PC-3 (cell line): ENCODE results near the gene LOXHD1. TPM values are rescaled to one million over a fixed set of nuclear protein-coding genes. Genes with fewer than 3 reads are reported as not detected.

Experiments
- ATAC-seq: fragments of 200-7000 bp; cut with Tn5 transposase; 2 replicates; pipeline ENCODE4 v1.9.1; 2020; ENCODE audit warnings: mild to moderate bottlenecking, moderate library complexity
- BruUV-seq: library from RNA; stranded (reverse); fragments of 400-500 nt; replicated peaks from 2 replicates; lab custom pipeline; 2021; lab: Mats Ljungman, UMichigan
- CTCF ChIA-PET: fragments of 300-600 bp; sonication (Branson Sonifier 250); formaldehyde crosslinking; loops from one replicate; lab custom pipeline; 2022; ENCODE audit warnings: antibody characterized with exemption; lab: Charles Lee
- POLR2A ChIA-PET: fragments of 300-600 bp; sonication (Branson Sonifier 250); formaldehyde crosslinking; loops from one replicate; lab custom pipeline; 2022; ENCODE audit warnings: antibody characterized with exemption; ENCODE audit not compliant: unreplicated experiment; lab: Charles Lee
- DNase-seq: peaks from one replicate; pipeline ENCODE4 v3.0.0-alpha.2; 2015
- H2AFZ ChIP-seq: fragments of 300-600 bp; sonication (generic); 2 replicates; pipeline ENCODE4 v1.6.0; 2016; ENCODE audit warnings: antibody characterized with exemption, low read length
- H3F3A ChIP-seq: fragments of 300-600 bp; sonication (generic); one replicate; pipeline ENCODE4 v1.6.0; 2017; ENCODE audit warnings: antibody characterized with exemption, low read length, control low read depth, mild to moderate bottlenecking; ENCODE audit not compliant: unreplicated experiment
- H3K27ac ChIP-seq: fragments of 300-600 bp; sonication (generic); 2 replicates; pipeline ENCODE4 v1.5.1; 2016; ENCODE audit warnings: mild to moderate bottlenecking, low read length
- H3K27me3 ChIP-seq: fragments of 300-600 bp; sonication (generic); 2 replicates; pipeline ENCODE4 v1.6.1; 2016; ENCODE audit warnings: low read length, mixed read lengths
- H3K36me3 ChIP-seq: fragments of 300-600 bp; sonication (generic); 2 replicates; pipeline ENCODE4 v1.6.1; 2016; ENCODE audit warnings: low read depth, mixed run types, low read length, mixed read lengths
- H3K4me1 ChIP-seq: fragments of 300-600 bp; sonication (generic); 2 replicates; pipeline ENCODE4 v1.5.1; 2016; ENCODE audit warnings: low read length; ENCODE audit not compliant: insufficient read depth
- H3K4me2 ChIP-seq: fragments of 300-600 bp; sonication (generic); 2 replicates; pipeline ENCODE4 v1.6.0; 2016; ENCODE audit warnings: low read length
- H3K4me3 ChIP-seq: fragments of 300-600 bp; sonication (generic); 2 replicates; pipeline ENCODE4 v1.5.1; 2016; ENCODE audit warnings: mild to moderate bottlenecking, low read length, mixed read lengths
- H3K79me2 ChIP-seq: fragments of 300-600 bp; sonication (generic); 2 replicates; pipeline ENCODE4 v1.6.1; 2017; ENCODE audit warnings: low read length, mixed read lengths
- H3K9ac ChIP-seq: fragments of 300-600 bp; sonication (generic); 2 replicates; pipeline ENCODE4 v1.6.0; 2016; ENCODE audit warnings: mild to moderate bottlenecking, low read length
- H3K9me2 ChIP-seq: fragments of 300-600 bp; sonication (generic); replicated peaks from 2 replicates; pipeline ENCODE4 v1.6.1; 2016; ENCODE audit warnings: mixed run types, low read length, mixed read lengths
- H3K9me3 ChIP-seq: fragments of 300-600 bp; sonication (generic); 2 replicates; pipeline ENCODE4 v1.6.1; 2016; ENCODE audit warnings: low read length, mixed read lengths
- H4K20me1 ChIP-seq: fragments of 300-600 bp; sonication (generic); 2 replicates; pipeline ENCODE4 v1.6.1; 2016; ENCODE audit warnings: low read length, mixed read lengths
- CTCF ChIP-seq: fragments of 300-600 bp; sonication (generic); conservative IDR thresholded peaks from 2 replicates; pipeline ENCODE4 v1.5.1; 2017; ENCODE audit warnings: antibody characterized with exemption, low read depth, mild to moderate bottlenecking, low read length
- EZH2 ChIP-seq: fragments of 300-600 bp; sonication (generic); IDR thresholded peaks from one replicate; pipeline ENCODE4 v1.6.1; 2017; ENCODE audit warnings: antibody characterized with exemption, mild to moderate bottlenecking, low read length; ENCODE audit not compliant: unreplicated experiment
- EZH2phosphoT487 ChIP-seq: fragments of 300-600 bp; sonication (generic); IDR thresholded peaks from 2 replicates; pipeline ENCODE4 v1.6.1; 2018; ENCODE audit warnings: mild to moderate bottlenecking, antibody characterized with exemption, low read length, borderline replicate concordance
- intact Hi-C: fragments of 100-400 bp; cut with micrococcal nuclease; formaldehyde crosslinking; loops from 2 replicates; pipeline ENCODE4 v1.9.0; 2023
- total RNA-seq: library from RNA; depleted of rRNA; stranded (reverse); fragments of >200 nt; gene quantifications from 2 replicates; pipeline ENCODE4 v1.2.3, GENCODE V29; 2014

LOXHD1 gene
- total RNA-seq, 1 experiment from 2014 or later = not detected

GRCh38 chr18:46574000-46574742 lies 82.8 kb downstream of the LOXHD1 start:
- intact Hi-C loops = no loop called here
- no peaks in the 10 kb centered on the region for H3K79me2 ChIP-seq
- no peak overlapping the region for H2AFZ ChIP-seq
- no peak for ATAC-seq
- H3K9me2 ChIP-seq = no peaks in the 10 kb centered on the region
- no peaks in the 10 kb centered on the region for H4K20me1 ChIP-seq
- BruUV-seq = no TSS peak
- TF ChIP-seq EZH2 = no peak
- no peak for TF ChIP-seq CTCF
- TF ChIP-seq EZH2phosphoT487 = no peak
- no peak overlapping the region for H3K4me2 ChIP-seq
- H3K27me3 ChIP-seq = no peaks in the 10 kb centered on the region
- H3K9me3 ChIP-seq = no peaks in the 10 kb centered on the region
- POLR2A ChIA-PET = no interaction called here
- no peak overlapping the region for H3K27ac ChIP-seq
- H3K36me3 ChIP-seq = no peaks in the 10 kb centered on the region
- H3K9ac ChIP-seq = no peak overlapping the region
- no peaks in the 10 kb centered on the region for H3K4me1 ChIP-seq
- CTCF ChIA-PET = no interaction called here
- H3K4me3 ChIP-seq = no peak overlapping the region
- H3F3A ChIP-seq = no peaks in the 10 kb centered on the region
- no peak for DNase-seq

GRCh38 chr18:46573156-46573555 lies 83.9 kb downstream of the LOXHD1 start:
- POLR2A ChIA-PET = no interaction called here
- no peak overlapping the region for H3K9ac ChIP-seq
- no peak overlapping the region for H3K27ac ChIP-seq
- no peaks in the 10 kb centered on the region for H3K9me2 ChIP-seq
- no peak overlapping the region for H3K4me3 ChIP-seq
- intact Hi-C loops = no loop called here
- ATAC-seq (no peak), DNase-seq (no peak)
- no peak overlapping the region for H3K4me2 ChIP-seq
- no peaks in the 10 kb centered on the region for H3F3A ChIP-seq
- BruUV-seq = no TSS peak
- TF ChIP-seq EZH2phosphoT487 (no peak), EZH2 (no peak), CTCF (no peak)
- H2AFZ ChIP-seq = no peak overlapping the region
- no peaks in the 10 kb centered on the region for H3K4me1 ChIP-seq
- no peaks in the 10 kb centered on the region for H3K36me3 ChIP-seq
- H3K79me2 ChIP-seq = no peaks in the 10 kb centered on the region
- H4K20me1 ChIP-seq = no peaks in the 10 kb centered on the region
- CTCF ChIA-PET = no interaction called here
- H3K9me3 ChIP-seq = no peaks in the 10 kb centered on the region
- no peaks in the 10 kb centered on the region for H3K27me3 ChIP-seq

- Histone ChIP-seq H3K4me1 (no peaks in the 10 kb centered on the region), H3K27ac (no peak overlapping the region), H3K4me3 (no peak overlapping the region), H3K79me2 (no peaks in the 10 kb centered on the region), H3K27me3 (no peaks in the 10 kb centered on the region), H4K20me1 (no peaks in the 10 kb centered on the region), H3K9ac (no peak overlapping the region), H3F3A (no peaks in the 10 kb centered on the region), H3K36me3 (no peaks in the 10 kb centered on the region), H3K4me2 (no peak overlapping the region), H2AFZ (no peak overlapping the region), H3K9me2 (no peaks in the 10 kb centered on the region), H3K9me3 (no peaks in the 10 kb centered on the region)
- ATAC-seq = no peak
- DNase-seq = no peak
- TF ChIP-seq CTCF (no peak), EZH2phosphoT487 (no peak), EZH2 (no peak)
- CTCF ChIA-PET = no interaction called here
- POLR2A ChIA-PET = no interaction called here
- intact Hi-C loops = no loop called here
- BruUV-seq = no TSS peak
These were observed 85.3 kb downstream of the LOXHD1 start for GRCh38 chr18:46571756-46572155.
